Activated naive CD8-positive, alpha-beta T cell treated with anti-CD3 and anti-CD28 coated beads, Interleukin-2, amount 10 ng/mL, durations not matched to agents 7 days and 5 days (primary cell): Measurements from ENCODE around the gene EHF. TPM values are rescaled to one million over a fixed set of nuclear protein-coding genes. Genes with fewer than 3 reads are reported as not detected.

Source experiments
- ATAC-seq: fragments of 150-1000 bp; cut with Tn5 transposase; one replicate; pipeline ENCODE4 v1.10.0; 2021; ENCODE audit warnings: low read depth, moderate library complexity
- POLR2A ChIA-PET: fragments of 350-600 bp; sonication (Branson Sonifier 250); formaldehyde crosslinking; loops from one replicate; lab custom pipeline; 2021; ENCODE audit warnings: antibody characterized with exemption; lab: Charles Lee
- DNase-seq: peaks from one replicate; pipeline ENCODE4 v3.0.0; 2021
- H3K27ac Mint-ChIP-seq: one replicate; pipeline ENCODE4 v1.8.0; 2022; ENCODE audit warnings: mild to moderate bottlenecking, mixed read lengths
- H3K27me3 Mint-ChIP-seq: one replicate; pipeline ENCODE4 v1.8.0; 2022; ENCODE audit warnings: mild to moderate bottlenecking, moderate library complexity, mixed read lengths
- H3K36me3 Mint-ChIP-seq: one replicate; pipeline ENCODE4 v1.8.0; 2021; ENCODE audit warnings: mild to moderate bottlenecking, mixed read lengths
- H3K4me1 Mint-ChIP-seq: one replicate; pipeline ENCODE4 v1.8.0; 2021; ENCODE audit warnings: mixed read lengths
- H3K4me3 Mint-ChIP-seq: one replicate; pipeline ENCODE4 v1.8.0; 2022; ENCODE audit warnings: mild to moderate bottlenecking, moderate library complexity, mixed read lengths
- H3K9me3 Mint-ChIP-seq: one replicate; pipeline ENCODE4 v1.8.0; 2021; ENCODE audit warnings: mixed read lengths
- total RNA-seq, 2 experiments: library from RNA; stranded (reverse); gene quantifications; one replicate each; pipeline ENCODE4 v1.2.3, GENCODE V29; 2021

Gene EHF
- total RNA-seq, 2 experiments from 2014 or later = not detected

- POLR2A ChIA-PET = no interaction called here
- peaks cover 43% of the 10 kb centered on the region for H3K27me3 Mint-ChIP-seq
These were observed 27.8 kb upstream of the EHF start for GRCh38 chr11:34593085-34593484.

GRCh38 chr11:34594603-34595002, 26.3 kb upstream of the EHF start:
- Mint-ChIP-seq H3K9me3 (peaks cover 7% of the 10 kb centered on the region), H3K4me1 (peaks cover 2% of the 10 kb centered on the region)

More at GRCh38 chr11:34593085-34593484, 27.8 kb upstream of the EHF start:
- no peak for ATAC-seq
- H3K36me3 Mint-ChIP-seq = peaks cover 2% of the 10 kb centered on the region
- H3K4me1 Mint-ChIP-seq = no peaks in the 10 kb centered on the region
- H3K27ac Mint-ChIP-seq = no peak overlapping the region
- no peak overlapping the region for H3K4me3 Mint-ChIP-seq
- DNase-seq = no peak
- peaks cover 7% of the 10 kb centered on the region for H3K9me3 Mint-ChIP-seq

GRCh38 chr11:34595391-34595790, 25.5 kb upstream of the EHF start:
- Mint-ChIP-seq H3K27me3 (peaks cover 33% of the 10 kb centered on the region), H3K27ac (no peak overlapping the region), H3K9me3 (peaks cover 7% of the 10 kb centered on the region), H3K36me3 (peaks cover 2% of the 10 kb centered on the region), H3K4me1 (peaks cover 5% of the 10 kb centered on the region), H3K4me3 (no peak overlapping the region)
- DNase-seq (no peak), ATAC-seq (no peak)
- POLR2A ChIA-PET = no interaction called here

More at GRCh38 chr11:34594603-34595002, 26.3 kb upstream of the EHF start:
- POLR2A ChIA-PET = no interaction called here
- no peak for DNase-seq
- Mint-ChIP-seq H3K27me3 (peaks cover 33% of the 10 kb centered on the region), H3K27ac (no peak overlapping the region), H3K36me3 (peaks cover 2% of the 10 kb centered on the region), H3K4me3 (no peak overlapping the region)
- no peak for ATAC-seq

GRCh38 chr11:34595960-34596644, 24.8 kb upstream of the EHF start:
- POLR2A ChIA-PET = no interaction called here
- no peak overlapping the region for H3K4me3 Mint-ChIP-seq
- peaks cover 33% of the 10 kb centered on the region for H3K27me3 Mint-ChIP-seq
- no peak overlapping the region for H3K27ac Mint-ChIP-seq
- peaks cover 5% of the 10 kb centered on the region for H3K4me1 Mint-ChIP-seq
- H3K9me3 Mint-ChIP-seq = peaks cover 7% of the 10 kb centered on the region
- H3K36me3 Mint-ChIP-seq = peaks cover 2% of the 10 kb centered on the region
- ATAC-seq (no peak), DNase-seq (no peak)

GRCh38 chr11:34599406-34599945, 21.4 kb upstream of the EHF start:
- POLR2A ChIA-PET = no interaction called here
- H3K4me1 Mint-ChIP-seq = peaks cover 5% of the 10 kb centered on the region
- H3K9me3 Mint-ChIP-seq = no peaks in the 10 kb centered on the region
- H3K4me3 Mint-ChIP-seq = no peak overlapping the region
- H3K36me3 Mint-ChIP-seq = no peaks in the 10 kb centered on the region
- ATAC-seq (no peak), DNase-seq (no peak)
- no peak overlapping the region for H3K27ac Mint-ChIP-seq
- H3K27me3 Mint-ChIP-seq = peaks cover 13% of the 10 kb centered on the region

- no peak overlapping the region for H3K4me3 Mint-ChIP-seq
- no peaks in the 10 kb centered on the region for H3K36me3 Mint-ChIP-seq
- ATAC-seq (no peak), DNase-seq (no peak)
- POLR2A ChIA-PET = no interaction called here
- no peaks in the 10 kb centered on the region for H3K9me3 Mint-ChIP-seq
- H3K4me1 Mint-ChIP-seq = peaks cover 5% of the 10 kb centered on the region
- H3K27me3 Mint-ChIP-seq = peaks cover 13% of the 10 kb centered on the region
- no peak overlapping the region for H3K27ac Mint-ChIP-seq
These were observed 20.4 kb upstream of the EHF start for GRCh38 chr11:34600339-34601084.

GRCh38 chr11:34601085-34601444, 19.8 kb upstream of the EHF start:
- H3K27ac Mint-ChIP-seq = no peak overlapping the region
- no peak for ATAC-seq
- DNase-seq = no peak
- H3K27me3 Mint-ChIP-seq = peaks cover 10% of the 10 kb centered on the region
- H3K36me3 Mint-ChIP-seq = no peaks in the 10 kb centered on the region
- no peaks in the 10 kb centered on the region for H3K9me3 Mint-ChIP-seq
- no peak overlapping the region for H3K4me3 Mint-ChIP-seq
- H3K4me1 Mint-ChIP-seq = peaks cover 5% of the 10 kb centered on the region
- POLR2A ChIA-PET = no interaction called here

GRCh38 chr11:34601609-34602008, 19.3 kb upstream of the EHF start:
- H3K4me3 Mint-ChIP-seq = no peak overlapping the region
- no peak overlapping the region for H3K27ac Mint-ChIP-seq
- DNase-seq (no peak), ATAC-seq (no peak)
- H3K4me1 Mint-ChIP-seq = peaks cover 5% of the 10 kb centered on the region
- H3K36me3 Mint-ChIP-seq = no peaks in the 10 kb centered on the region
- H3K9me3 Mint-ChIP-seq = no peaks in the 10 kb centered on the region
- peaks cover 8% of the 10 kb centered on the region for H3K27me3 Mint-ChIP-seq
- POLR2A ChIA-PET = no interaction called here

GRCh38 chr11:34602245-34602644, 18.6 kb upstream of the EHF start:
- POLR2A ChIA-PET = no interaction called here
- no peak overlapping the region for H3K4me3 Mint-ChIP-seq

GRCh38 chr11:34603129-34604001, 17.5 kb upstream of the EHF start:
- POLR2A ChIA-PET = no interaction called here

More at GRCh38 chr11:34602245-34602644, 18.6 kb upstream of the EHF start:
- Mint-ChIP-seq H3K36me3 (no peaks in the 10 kb centered on the region), H3K4me1 (peaks cover 5% of the 10 kb centered on the region), H3K9me3 (no peaks in the 10 kb centered on the region), H3K27ac (no peak overlapping the region), H3K27me3 (peaks cover 8% of the 10 kb centered on the region)
- ATAC-seq (no peak), DNase-seq (no peak)

GRCh38 chr11:34604145-34604544, 16.7 kb upstream of the EHF start:
- H3K36me3 Mint-ChIP-seq = no peaks in the 10 kb centered on the region
- POLR2A ChIA-PET = no interaction called here

More at GRCh38 chr11:34603129-34604001, 17.5 kb upstream of the EHF start:
- Mint-ChIP-seq H3K27ac (no peak overlapping the region), H3K4me3 (no peak overlapping the region), H3K9me3 (no peaks in the 10 kb centered on the region), H3K36me3 (no peaks in the 10 kb centered on the region), H3K4me1 (peaks cover 5% of the 10 kb centered on the region), H3K27me3 (peaks cover 8% of the 10 kb centered on the region)
- ATAC-seq = no peak
- DNase-seq = no peak

GRCh38 chr11:34604911-34605310, 16.0 kb upstream of the EHF start:
- POLR2A ChIA-PET = no interaction called here
- DNase-seq (no peak), ATAC-seq (no peak)
- H3K4me1 Mint-ChIP-seq = no peaks in the 10 kb centered on the region
- H3K36me3 Mint-ChIP-seq = no peaks in the 10 kb centered on the region
- H3K27me3 Mint-ChIP-seq = peaks cover 8% of the 10 kb centered on the region
- H3K9me3 Mint-ChIP-seq = no peaks in the 10 kb centered on the region
- no peak overlapping the region for H3K27ac Mint-ChIP-seq
- no peak overlapping the region for H3K4me3 Mint-ChIP-seq

More at GRCh38 chr11:34604145-34604544, 16.7 kb upstream of the EHF start:
- DNase-seq = no peak
- Mint-ChIP-seq H3K9me3 (no peaks in the 10 kb centered on the region), H3K4me3 (no peak overlapping the region), H3K27ac (no peak overlapping the region), H3K4me1 (peaks cover 5% of the 10 kb centered on the region), H3K27me3 (peaks cover 8% of the 10 kb centered on the region)
- ATAC-seq = no peak
